HG03139 (cell line): Measurements from ENCODE around the gene NECTIN1.

Source experiments
- ATAC-seq: cut with Tn5 transposase; IDR thresholded peaks from one replicate; pipeline ENCODE4 v1.9.1; 2021; ENCODE audit not compliant: unreplicated experiment

The NECTIN1 gene

GRCh38 chr11:119755356-119756071 lies 26.5 kb upstream of the NECTIN1 start:
- ATAC-seq, result no peak

GRCh38 chr11:119754656-119755355 lies 25.8 kb upstream of the NECTIN1 start:
- ATAC-seq, result no peak

GRCh38 chr11:119754199-119754598 lies 25.2 kb upstream of the NECTIN1 start:
- no peak for ATAC-seq

- no peak for ATAC-seq
Measured at GRCh38 chr11:119752946-119753345, 23.9 kb upstream of the NECTIN1 start.

GRCh38 chr11:119752345-119752871 lies 23.4 kb upstream of the NECTIN1 start:
- no peak for ATAC-seq

GRCh38 chr11:119750056-119750455 lies 21.1 kb upstream of the NECTIN1 start:
- no peak for ATAC-seq

GRCh38 chr11:119749006-119749565 lies 20.1 kb upstream of the NECTIN1 start:
- ATAC-seq, result no peak

GRCh38 chr11:119747868-119748660 lies 19.1 kb upstream of the NECTIN1 start:
- no peak for ATAC-seq

GRCh38 chr11:119745776-119746535 lies 17.0 kb upstream of the NECTIN1 start:
- no peak for ATAC-seq

GRCh38 chr11:119745112-119745511 lies 16.1 kb upstream of the NECTIN1 start:
- no peak for ATAC-seq

- no peak for ATAC-seq
Measured at GRCh38 chr11:119744577-119744976, 15.6 kb upstream of the NECTIN1 start.

- ATAC-seq, result no peak
Measured at GRCh38 chr11:119743006-119743405, 14.0 kb upstream of the NECTIN1 start.

GRCh38 chr11:119742263-119742861 lies 13.4 kb upstream of the NECTIN1 start:
- no peak for ATAC-seq

- no peak for ATAC-seq
Measured at GRCh38 chr11:119741369-119742262, 12.6 kb upstream of the NECTIN1 start.

GRCh38 chr11:119739975-119740374 lies 11.0 kb upstream of the NECTIN1 start:
- no peak for ATAC-seq

- ATAC-seq, result no peak
Measured at GRCh38 chr11:119739021-119739703, 10.2 kb upstream of the NECTIN1 start.

GRCh38 chr11:119738059-119738439 lies 9.0 kb upstream of the NECTIN1 start:
- ATAC-seq, result no peak

GRCh38 chr11:119737366-119738058 lies 8.5 kb upstream of the NECTIN1 start:
- no peak for ATAC-seq
